ENCODE measurements around the gene SELENOF. TPM values are rescaled to one million over a fixed set of nuclear protein-coding genes. Genes with fewer than 3 reads are reported as not detected.

Gene SELENOF
- total RNA-seq, 4 donors from 2014 or later = 84.0 to 216 (median 112) TPM

- TF ChIP-seq, protein P1, sequence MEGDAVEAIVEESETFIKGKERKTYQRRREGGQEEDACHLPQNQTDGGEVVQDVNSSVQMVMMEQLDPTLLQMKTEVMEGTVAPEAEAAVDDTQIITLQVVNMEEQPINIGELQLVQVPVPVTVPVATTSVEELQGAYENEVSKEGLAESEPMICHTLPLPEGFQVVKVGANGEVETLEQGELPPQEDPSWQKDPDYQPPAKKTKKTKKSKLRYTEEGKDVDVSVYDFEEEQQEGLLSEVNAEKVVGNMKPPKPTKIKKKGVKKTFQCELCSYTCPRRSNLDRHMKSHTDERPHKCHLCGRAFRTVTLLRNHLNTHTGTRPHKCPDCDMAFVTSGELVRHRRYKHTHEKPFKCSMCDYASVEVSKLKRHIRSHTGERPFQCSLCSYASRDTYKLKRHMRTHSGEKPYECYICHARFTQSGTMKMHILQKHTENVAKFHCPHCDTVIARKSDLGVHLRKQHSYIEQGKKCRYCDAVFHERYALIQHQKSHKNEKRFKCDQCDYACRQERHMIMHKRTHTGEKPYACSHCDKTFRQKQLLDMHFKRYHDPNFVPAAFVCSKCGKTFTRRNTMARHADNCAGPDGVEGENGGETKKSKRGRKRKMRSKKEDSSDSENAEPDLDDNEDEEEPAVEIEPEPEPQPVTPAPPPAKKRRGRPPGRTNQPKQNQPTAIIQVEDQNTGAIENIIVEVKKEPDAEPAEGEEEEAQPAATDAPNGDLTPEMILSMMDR (IDR thresholded peaks at IDR 0.05; ENCODE audit: low read depth) = no peak
Measured at GRCh38 chr1:86868477-86868876, 45.4 kb downstream of the SELENOF start.

DNA sequence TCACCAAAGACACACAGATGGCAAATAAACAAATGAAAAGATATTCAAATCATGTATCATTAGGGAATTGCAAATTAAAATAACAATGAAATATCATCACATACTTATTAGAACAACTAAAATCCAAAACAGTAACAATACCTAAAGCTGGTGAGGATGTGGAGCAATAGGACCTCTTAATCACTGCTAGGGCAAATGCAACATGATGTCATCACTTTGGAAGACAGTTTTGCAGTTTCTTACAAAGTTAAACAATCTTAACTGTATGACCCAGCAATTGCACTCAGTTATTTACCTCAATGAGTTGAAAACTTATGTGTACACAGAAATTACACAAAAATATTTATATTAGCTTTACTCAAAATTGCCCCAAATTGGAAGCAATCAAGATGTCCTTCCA is 47.3 kb downstream of the SELENOF start:
- TF ChIP-seq, protein P1 (IDR thresholded peaks at IDR 0.05; ENCODE audit: low read depth) = no peak

- TF ChIP-seq, protein P1 (IDR thresholded peaks at IDR 0.05; ENCODE audit: low read depth) = no peak
Measured at GRCh38 chr1:86865973-86866637, 47.8 kb downstream of the SELENOF start.

- TF ChIP-seq, protein P1 (IDR thresholded peaks at IDR 0.05; ENCODE audit: low read depth) = no peak
Measured at GRCh38 chr1:86862920-86863319, 51.0 kb downstream of the SELENOF start.

- TF ChIP-seq, protein P1 (IDR thresholded peaks at IDR 0.05; ENCODE audit: low read depth) = no peak
Measured at GRCh38 chr1:86861424-86861823, 52.5 kb downstream of the SELENOF start.

DNA sequence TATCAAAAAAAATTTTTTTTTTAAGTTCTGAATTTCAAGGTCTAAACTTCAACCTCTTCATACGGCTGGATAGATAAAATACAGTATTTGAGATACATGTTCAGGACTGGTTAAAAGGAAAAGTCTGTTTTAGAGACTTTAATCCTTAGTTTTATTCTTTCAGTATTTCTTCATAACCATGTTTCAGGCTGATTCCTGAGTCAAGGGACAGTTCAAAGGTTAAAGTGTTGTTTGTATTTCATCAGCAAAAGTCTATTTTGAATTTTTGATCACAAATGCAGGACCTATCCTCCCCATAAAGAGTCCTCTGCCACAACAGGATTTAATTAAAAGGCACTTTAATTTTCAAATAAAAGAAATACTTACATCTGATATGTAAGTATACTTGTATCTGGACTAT is 53.5 kb downstream of the SELENOF start:
- TF ChIP-seq, protein P1 (IDR thresholded peaks at IDR 0.05; ENCODE audit: low read depth) = no peak

GRCh38 chr1:86860020-86860419 is 53.9 kb downstream of the SELENOF start:
- TF ChIP-seq, protein P1 (IDR thresholded peaks at IDR 0.05; ENCODE audit: low read depth) = no peak

Data from subcutaneous adipose tissue (tissue), 4 donors.